Measurements from ENCODE around the gene CLIC5.

DNA sequence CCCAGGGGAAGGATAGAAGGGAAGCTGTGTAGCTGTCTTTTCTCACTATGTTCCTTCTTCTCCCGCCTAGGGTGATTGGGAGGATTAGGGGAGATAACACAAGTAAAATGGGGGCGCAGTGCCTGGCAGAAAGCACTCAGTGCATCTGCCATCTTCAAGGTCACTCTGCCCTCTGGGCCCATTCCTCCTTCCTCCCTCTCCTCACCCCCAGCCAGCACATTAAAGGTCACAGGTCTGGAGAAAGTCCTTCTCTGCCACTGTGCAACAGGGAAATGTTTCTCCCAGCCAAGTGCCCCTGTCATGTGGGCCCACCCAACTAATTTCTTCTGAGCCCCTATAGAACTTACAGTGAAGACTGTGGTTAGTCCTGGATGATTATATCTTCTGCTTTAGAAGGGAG is 45.8 kb downstream of the CLIC5 start:
- TF ChIP-seq, protein P1, sequence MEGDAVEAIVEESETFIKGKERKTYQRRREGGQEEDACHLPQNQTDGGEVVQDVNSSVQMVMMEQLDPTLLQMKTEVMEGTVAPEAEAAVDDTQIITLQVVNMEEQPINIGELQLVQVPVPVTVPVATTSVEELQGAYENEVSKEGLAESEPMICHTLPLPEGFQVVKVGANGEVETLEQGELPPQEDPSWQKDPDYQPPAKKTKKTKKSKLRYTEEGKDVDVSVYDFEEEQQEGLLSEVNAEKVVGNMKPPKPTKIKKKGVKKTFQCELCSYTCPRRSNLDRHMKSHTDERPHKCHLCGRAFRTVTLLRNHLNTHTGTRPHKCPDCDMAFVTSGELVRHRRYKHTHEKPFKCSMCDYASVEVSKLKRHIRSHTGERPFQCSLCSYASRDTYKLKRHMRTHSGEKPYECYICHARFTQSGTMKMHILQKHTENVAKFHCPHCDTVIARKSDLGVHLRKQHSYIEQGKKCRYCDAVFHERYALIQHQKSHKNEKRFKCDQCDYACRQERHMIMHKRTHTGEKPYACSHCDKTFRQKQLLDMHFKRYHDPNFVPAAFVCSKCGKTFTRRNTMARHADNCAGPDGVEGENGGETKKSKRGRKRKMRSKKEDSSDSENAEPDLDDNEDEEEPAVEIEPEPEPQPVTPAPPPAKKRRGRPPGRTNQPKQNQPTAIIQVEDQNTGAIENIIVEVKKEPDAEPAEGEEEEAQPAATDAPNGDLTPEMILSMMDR (IDR thresholded peaks at IDR 0.05) = no peak
- TF ChIP-seq EZH2 (IDR thresholded peaks at IDR 0.05; ENCODE audit: borderline replicate concordance, insufficient read depth, low read depth, low read length, poor library complexity, severe bottlenecking) = no peak

All from B cell (primary cell).